Stimulated activated CD8-positive, alpha-beta memory T cell treated with anti-CD3 and anti-CD28 coated beads, Interleukin-15, amount 100 ng/mL, for 1 hour (primary cell): Measurements from ENCODE around the gene SIPA1.

Experiments used
- DNase-seq: peaks from one replicate; pipeline ENCODE4 v3.0.0-alpha.2; 2020; ENCODE audit warnings: low read depth

The SIPA1 gene, protein sequence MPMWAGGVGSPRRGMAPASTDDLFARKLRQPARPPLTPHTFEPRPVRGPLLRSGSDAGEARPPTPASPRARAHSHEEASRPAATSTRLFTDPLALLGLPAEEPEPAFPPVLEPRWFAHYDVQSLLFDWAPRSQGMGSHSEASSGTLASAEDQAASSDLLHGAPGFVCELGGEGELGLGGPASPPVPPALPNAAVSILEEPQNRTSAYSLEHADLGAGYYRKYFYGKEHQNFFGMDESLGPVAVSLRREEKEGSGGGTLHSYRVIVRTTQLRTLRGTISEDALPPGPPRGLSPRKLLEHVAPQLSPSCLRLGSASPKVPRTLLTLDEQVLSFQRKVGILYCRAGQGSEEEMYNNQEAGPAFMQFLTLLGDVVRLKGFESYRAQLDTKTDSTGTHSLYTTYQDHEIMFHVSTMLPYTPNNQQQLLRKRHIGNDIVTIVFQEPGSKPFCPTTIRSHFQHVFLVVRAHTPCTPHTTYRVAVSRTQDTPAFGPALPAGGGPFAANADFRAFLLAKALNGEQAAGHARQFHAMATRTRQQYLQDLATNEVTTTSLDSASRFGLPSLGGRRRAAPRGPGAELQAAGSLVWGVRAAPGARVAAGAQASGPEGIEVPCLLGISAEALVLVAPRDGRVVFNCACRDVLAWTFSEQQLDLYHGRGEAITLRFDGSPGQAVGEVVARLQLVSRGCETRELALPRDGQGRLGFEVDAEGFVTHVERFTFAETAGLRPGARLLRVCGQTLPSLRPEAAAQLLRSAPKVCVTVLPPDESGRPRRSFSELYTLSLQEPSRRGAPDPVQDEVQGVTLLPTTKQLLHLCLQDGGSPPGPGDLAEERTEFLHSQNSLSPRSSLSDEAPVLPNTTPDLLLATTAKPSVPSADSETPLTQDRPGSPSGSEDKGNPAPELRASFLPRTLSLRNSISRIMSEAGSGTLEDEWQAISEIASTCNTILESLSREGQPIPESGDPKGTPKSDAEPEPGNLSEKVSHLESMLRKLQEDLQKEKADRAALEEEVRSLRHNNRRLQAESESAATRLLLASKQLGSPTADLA

DNA sequence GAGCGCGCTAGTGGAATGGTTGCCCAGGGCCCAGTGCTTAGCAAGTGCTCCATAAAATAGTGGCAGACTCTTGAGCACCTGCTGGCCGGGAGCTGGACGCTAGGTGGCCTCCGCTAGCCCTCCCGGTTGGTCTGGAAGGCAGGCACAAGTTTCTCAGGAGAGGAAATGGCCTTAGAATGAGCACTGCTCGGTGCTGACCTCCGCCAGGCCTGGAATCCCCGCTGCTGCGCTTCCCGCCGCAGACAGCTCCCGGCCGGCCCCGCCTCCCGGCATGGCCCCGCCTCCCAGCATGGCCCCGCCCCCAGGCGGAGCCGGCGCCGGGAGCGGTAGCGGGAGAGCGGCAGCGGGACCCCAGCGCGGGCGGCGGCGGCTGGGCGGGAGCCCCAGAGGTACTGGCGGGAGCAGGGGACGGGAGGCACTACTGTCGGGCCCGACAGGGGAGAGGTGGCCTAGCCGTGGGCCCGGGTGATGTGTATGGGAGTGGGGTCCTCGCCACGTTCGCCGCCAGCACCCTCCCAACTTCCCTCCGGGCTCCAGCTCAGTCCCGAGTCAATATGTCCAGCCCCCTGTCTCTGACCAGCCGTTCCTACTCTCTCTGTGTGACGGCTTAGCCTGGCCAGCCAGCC lies at the start of gene SIPA1:
TSS of gene SIPA1 (plus strand) at position 308 of the 626 bp plus-strand sequence. CDS start 2,821 bp downstream, outside the sequence.
- peak; percentile 39 for DNase-seq

DNA sequence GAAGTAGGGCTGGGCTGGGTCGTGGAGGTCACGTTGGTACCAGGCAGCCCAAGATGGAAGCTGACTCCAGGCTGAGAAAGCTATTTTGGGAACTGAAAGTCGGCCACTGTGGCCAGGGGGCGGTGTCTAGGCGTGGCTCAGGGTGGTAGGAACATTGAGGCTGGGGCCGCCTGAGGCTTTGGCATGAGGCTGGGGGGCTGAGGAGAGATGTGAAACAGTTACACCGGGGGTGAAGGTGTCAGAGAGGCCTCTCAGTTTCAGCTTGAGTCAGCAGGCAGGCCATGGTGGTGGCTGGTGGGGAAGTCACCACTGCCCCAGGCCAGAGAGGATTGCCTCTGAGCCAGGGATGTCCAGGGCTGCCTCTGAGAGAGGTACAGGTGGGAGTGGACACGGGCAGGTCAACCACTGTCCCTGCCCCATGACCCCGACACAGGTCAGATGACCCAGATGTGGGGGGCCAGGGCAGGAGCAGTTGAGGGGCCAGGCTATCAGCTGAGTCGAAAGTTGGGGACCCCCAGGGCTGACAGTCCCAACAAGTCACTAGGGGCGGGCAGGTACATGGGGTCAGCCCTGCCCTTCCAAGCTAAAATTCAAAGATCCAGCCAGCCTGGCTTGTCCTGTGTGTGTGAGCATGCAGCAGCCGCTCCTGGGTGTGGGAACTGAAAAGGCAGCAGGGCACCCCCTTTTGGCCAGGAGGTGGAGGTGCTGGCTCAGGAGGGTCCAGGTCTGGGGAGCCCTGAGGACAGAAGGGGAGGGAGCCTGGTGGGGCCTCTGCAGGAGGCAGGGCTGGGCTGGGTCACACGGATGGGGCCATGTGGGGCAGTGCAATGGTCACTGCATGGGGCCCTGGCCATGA lies 49.5 kb upstream of the SIPA1 start:
- DNase-seq = peak; percentile 42

DNA sequence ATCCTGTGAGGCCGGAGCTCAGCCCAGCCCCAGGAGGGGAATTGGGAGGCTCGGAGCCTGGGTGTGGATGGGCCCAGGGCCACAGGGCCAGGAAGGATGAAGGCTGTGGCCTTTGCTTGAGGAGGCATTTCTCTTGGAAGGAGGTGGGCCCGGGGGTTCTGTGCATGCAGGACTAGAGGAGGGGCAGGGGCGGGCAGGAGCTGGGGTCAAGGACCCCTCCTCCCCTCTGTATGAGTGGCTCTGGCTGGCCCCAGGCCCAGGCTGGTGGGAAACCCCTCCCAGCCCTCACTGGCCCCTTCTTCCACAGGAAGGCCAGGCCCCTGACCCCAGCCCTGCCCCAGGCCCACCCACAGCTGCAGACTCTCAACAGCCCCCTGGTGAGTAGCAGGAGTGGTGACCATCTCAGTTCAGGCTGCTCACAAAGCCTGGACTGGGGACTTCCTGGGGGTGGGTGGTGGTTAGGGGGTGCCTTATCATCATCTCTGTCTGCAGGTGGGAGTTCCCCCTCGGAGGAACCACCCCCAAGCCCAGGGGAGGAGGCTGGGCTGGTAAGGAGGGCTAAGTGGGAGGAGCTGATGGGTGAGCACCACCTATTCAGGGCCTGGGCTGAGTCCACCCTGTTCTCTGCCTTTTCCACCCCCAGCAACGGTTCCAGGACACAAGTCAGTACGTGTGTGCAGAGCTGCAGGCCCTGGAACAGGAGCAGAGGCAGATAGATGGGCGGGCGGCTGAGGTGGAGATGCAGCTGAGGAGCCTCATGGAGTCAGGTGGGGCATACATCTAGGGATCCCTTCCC lies 48.3 kb upstream of the SIPA1 start:
- DNase-seq = no peak

DNA sequence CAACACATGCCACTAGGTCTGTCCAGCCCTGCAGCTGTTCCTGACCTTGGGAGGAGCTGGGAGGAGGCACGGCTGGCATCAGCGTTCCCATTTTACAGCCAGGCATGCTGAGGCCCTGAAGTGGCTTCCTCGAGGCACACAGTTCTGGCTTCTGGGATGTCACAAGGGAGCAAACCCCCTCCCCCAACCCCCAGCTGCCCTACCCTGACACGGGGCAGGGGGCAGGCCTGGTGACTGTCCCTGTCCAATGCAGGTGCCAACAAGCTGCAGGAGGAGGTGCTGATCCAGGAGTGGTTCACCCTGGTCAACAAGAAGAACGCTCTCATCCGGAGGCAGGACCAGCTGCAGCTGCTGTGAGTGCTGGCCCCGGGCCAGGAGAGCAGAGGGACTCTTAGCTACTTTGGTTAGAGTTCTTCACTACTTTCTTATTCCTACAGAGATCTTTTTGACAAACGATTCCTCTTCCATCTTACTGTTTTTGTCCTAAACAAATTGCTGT lies 47.6 kb upstream of the SIPA1 start:
- no peak for DNase-seq

DNA sequence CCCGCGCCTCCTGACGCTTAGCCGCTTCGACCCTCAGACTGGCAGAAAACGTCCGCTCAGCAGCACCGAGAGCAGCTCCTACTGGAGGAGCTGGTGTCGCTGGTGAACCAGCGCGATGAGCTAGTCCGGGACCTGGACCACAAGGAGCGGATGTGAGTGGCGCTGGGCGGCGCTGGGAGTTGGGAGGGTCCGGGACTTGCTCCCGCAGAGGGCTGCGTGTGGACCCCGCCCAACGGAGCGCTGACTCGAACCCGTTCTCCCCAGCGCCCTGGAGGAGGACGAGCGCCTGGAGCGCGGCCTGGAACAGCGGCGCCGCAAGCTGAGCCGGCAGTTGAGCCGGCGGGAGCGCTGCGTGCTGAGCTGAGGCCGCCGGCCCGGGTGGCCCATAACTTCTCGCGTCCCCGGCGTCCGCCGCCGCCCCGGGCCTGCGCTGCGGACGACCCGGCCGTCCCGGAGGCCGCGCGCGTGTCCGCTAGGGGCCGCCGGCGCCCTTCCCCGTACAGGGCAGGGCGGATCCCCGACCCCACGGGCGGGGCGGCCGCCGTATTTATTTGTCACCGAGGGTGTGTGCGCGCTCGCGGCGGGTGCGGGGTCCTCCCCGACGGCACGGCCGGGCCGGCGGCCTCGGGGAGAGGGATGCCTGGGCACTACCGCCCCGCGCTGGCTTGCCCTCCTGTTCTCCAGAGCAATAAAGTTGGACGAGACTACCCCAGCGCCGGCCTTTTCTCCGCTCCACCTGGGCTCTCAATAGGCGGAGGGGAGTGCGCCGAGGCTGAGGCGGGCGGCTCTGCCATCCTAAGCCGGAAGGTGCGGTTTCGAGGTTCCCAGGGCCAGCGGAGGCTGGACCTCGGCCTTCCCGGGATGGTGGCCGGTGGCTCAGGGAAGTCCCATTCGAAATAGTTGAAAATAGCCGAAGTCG lies 45.7 kb upstream of the SIPA1 start:
- no peak for DNase-seq

DNA sequence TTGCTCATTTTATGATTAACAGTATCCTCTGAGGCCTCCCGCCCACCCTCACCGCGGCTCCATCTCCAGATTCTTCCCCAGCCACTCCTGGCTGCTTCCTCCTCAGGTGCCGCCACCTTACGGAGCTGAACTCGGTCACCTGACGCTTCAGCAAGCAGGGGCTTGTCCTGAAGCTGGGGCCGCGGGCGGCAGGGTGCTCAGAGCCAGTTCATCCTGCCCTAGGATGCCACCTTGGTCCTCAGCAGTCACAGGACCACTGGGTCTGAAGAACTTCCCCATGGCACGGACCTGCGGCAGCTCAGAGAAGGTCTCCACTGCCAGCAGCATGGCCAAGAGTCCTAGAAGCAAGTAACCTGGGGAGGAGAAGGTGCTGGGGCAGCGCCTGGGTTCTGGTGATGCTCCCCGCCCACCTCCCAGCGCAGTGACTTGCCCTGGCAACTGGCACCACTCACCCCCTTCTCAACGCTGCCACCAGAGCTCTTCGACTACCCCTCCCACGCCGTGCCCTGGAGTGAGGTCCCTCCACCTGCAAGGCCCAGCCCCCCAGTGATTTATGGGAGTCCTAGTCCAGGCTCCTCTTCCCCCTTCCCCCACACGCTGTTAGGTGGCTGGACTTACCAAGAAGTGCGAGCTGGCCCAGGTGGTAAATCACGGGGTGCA lies 44.9 kb upstream of the SIPA1 start:
- no peak for DNase-seq

DNA sequence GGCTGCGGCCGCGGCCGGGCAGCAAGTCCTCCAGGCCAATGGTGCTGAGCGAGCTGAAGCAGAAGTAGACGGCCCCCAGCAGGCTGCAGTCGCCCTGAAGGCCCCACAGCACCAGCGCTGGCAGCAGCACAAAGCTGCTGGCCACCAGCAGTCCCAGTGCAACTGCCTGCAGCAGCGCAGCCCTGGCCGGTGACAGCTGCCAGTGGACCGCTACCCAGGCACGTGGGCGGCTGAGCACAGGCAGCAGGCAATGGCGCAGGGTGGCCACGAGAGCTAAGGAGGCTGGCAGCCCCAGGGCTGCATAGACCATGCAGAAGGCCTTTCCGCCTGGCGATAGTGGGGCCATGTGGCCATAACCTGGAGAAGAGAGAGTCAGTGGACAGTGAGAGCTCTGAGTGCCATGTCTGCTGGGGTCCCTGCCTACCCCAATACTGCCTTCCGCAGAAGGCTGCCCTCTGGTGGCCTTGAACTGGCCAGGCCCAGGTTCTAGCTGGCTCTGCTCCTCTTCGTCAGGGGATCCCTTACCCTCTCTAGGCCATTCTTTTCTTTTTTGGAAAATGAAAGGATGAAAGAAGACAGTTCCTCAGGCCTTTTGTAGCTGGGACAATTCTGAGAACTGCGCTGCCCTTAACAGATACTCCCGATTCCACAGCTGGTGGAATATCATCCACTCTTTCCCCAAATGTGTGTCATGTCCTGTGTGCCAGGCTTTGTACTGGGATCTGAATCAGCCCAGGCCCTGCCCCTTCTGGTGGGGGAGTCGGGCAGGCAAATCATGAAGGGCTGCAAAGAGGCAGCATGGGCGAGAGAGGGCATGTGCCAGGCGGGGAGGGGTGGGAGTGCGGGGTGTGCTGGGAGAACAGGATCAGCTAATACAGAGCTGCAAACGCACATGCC lies 44.1 kb upstream of the SIPA1 start:
- no peak for DNase-seq

DNA sequence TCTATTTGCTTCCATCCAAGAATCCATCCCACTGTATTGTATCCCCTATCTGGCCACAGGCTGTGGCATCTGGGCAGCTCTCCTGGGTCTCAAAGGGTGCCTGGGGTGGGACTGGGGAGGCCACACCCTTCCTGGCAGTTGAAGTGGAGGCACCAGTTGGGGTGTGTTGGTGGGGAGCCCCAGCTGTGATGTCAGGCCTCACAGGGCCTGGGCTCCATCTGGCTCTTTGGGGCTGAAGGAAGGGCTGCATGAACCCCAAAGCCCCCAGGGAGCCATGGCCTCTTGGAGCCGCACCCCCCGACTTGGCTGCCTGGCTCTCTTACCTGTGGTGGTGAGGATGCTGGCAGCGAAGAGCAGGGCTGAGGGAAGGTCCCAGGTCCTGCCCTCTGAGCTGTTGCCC lies 42.8 kb upstream of the SIPA1 start:
- no peak for DNase-seq

DNA sequence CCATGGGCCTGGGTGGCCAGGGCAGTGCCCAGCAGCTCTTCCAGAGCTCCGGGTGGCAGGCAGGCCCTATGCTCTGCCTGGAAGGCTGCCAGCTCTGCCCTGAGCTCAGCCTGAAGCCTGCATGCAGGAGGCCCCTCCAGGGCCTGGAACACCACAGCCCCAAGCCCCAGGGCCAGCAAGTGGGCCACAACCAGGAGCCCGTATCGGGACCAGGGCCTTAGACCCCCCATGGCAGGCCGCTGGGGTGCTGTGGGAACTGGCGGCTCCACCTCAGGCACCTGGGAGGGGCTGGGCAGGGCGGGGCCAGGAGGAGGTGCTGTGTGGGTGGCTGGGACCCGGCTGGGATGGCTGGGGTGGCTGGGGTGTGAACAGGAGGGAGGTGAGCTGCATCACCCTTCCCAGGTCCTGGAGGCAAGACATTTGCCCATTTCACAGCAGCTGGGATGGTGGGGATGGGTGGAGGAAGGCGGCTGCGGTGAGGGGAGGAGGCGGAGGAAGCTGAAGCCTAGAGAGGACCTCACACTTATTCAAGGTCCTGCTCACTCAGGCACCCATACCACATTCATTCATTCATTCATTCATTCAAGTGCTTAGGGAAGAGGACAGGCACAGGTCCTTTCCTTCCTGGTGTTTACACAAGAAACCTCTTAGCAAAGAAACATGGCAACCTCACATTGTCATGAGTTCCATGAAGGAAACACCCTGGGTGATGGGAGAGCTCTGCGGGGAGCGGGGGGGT lies 42.2 kb upstream of the SIPA1 start, which contains the start of gene KCNK7:
TSS of gene KCNK7 (minus strand) at position 258 of the 739 bp plus-strand sequence. CDS start at position 230, 28 bp downstream.
- DNase-seq = no peak

DNA sequence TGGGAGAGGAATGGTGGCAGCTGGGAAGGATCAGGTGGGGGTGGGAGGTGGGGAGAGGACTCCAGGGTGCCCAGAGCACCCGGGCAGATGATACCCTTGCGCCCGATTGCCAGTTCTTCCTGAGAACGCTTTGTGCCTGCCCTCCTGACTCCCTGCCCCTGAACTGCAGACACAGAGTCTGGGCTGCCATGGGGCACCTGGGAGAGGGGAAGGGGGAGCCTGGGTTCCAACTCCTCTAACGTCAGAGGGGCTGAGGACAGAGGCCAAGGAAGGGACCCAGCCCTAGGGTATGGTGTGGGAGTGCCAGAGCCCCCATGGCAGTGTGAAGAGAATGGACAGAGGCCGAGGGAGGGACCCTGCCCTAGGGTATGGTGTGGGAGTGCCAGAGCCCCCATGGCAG lies 41.4 kb upstream of the SIPA1 start:
- DNase-seq = no peak

DNA sequence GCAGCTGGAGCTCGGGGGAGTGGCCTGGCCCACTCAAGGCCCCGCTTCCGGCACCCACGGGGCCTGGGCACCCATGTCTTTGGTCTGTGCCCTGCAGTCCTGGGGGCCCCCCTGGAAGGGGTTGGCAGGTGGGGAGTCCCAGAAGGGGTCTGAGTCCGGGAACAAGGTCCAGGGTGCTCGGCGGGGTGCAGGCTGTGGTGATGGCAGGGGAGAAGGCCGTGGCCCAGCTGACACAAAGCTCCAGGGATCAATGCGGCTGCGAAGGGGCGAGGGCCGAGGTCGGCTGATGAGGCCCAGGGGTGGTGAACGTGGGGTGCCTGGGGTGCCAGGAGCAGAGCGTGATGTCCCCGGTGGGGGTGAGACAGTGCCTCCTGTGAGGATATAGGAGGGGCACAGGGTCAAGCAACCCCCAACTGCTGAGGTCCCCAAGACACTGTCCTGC lies 39.6 kb upstream of the SIPA1 start:
- no peak for DNase-seq

DNA sequence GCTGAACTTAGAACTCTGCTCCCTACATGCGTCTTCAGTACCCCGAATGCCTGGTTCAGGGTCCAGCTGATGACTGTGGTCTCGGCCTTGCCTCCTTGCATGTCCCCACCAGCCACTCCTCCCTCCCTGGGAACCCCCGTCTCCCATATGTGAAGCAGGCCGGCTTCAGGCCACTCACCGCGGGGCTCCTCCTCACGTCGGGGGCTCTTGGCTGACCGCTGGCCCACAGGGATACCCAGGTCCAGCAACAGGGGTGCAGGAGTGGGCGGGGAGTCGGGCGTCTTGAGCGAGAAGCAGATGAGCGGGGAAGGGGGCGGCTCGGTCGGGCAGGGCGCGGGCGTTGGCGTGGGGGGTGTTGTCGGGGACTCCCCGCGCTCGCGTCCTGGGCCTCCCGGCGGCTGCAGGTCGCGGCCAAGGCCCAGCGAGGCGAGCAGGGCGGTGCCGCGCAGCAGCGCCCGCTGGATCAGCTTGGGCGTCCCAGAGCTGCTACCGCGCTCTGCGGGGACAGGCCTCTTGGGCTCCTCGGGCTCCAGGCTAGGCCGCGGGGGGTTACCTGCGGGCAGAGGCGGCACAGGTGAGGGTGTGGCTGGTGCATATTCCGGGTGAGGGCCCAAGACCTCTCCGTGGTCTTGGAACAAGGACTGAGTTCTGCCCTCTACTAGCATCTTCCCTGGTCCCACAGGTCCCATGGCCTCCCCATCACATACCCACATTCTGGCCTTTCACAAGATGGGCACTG lies 38.5 kb upstream of the SIPA1 start:
- no peak for DNase-seq

DNA sequence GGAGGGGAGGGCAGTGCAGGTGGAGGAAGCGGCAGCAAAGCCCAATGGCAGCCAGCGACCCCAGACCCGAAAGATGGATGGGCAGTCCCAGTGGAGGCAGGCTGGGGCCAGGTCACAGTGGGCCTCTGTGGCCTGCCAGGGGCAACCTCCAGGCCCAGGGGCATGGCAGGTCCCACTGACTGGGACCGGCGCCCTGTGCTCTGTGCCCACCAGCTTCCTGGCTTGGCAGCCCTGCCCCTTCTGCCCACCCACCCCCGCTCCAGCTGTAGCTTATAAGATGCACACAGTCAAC lies 38.0 kb upstream of the SIPA1 start:
- DNase-seq = no peak

DNA sequence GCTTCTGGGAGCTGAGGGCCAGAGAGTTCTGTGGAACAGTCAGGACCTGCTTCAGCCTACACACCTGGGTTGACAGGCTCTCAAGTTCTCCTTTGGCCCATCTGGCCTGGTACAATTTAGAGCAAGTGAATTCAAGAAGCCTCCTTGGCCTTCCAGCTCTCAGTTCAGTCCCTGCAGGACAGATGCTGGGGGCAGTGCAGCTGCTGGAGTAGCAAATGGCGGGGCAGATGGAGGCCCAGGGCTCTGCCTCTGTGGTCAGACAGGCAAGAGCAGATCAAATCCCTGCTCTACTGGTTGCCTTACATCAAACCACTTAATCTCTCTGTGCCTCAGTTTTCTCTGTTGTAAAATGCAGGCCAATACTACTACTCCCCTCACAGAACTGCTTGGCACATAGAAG lies 33.6 kb upstream of the SIPA1 start:
- no peak for DNase-seq

DNA sequence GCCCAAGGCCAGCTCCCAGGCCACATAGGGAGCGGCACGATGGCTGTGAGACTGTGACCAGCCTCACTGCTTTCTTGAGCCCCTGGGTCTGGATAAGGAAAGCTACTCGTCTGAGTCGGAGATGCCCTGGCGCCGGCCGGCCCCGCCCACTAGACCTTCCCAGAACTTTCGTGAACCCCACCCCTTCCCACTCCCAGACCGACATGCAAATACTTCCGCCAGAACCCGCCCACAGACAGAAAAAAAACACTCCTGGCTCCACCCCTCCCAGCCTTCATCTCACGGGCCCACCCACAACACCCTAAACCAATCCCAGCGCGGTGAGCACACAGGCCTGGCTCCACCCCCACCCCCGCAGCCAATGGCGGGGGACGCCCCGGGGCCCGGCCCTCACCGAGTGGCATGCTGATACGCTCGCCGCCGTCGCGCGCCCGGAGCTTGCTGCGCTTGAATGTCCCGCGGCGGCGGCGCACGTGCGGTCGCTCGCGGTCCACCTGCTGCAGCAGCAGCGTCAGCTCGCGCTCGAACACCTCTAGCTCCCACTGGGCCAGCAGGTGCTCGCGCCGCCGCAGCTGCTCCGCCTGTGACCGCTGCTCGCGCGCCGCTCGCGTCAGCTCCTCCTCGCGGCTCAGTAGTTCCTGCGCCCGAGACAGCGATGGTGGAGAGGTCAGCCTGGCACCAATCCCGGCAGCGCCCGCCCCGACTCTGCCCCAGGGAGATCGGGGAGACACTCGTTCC lies 30.9 kb upstream of the SIPA1 start:
- DNase-seq = no peak
